Stimulated activated CD8-positive, alpha-beta memory T cell treated with anti-CD3 and anti-CD28 coated beads, Interleukin-12 subunit alpha, Interleukin-12 subunit beta, amount 100 ng/mL, for 24 hours (primary cell): Measurements from ENCODE around the gene FAM24B.

Experiments used
- DNase-seq: peaks from one replicate; pipeline ENCODE4 v3.0.0-alpha.2; 2020; ENCODE audit errors: extremely low read depth

The FAM24B gene

DNA sequence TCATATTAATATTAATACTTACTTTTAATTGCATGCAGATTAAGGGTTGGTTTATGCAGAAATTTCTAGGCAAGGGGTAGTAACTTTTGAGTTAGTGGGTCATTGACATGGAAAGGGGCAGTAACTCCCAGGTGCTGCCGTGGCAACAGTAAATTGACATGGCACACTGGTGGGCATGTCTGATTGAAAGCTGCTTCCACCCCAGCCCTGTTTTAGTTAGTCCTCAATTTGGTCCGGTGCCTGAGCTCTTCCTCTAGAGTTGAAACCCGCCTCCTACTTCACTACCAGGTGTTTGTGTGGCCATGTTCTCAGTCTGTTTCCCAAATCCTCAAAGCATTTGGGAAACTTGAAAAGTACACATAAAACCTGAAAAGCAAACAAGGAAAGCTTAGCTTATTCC is 52.1 kb downstream of the FAM24B start:
- no peak for DNase-seq

GRCh38 chr10:122822973-122823690 is 56.2 kb downstream of the FAM24B start:
- DNase-seq: no peak

- no peak for DNase-seq
Observed at GRCh38 chr10:122821808-122822207, 57.6 kb downstream of the FAM24B start.

DNA sequence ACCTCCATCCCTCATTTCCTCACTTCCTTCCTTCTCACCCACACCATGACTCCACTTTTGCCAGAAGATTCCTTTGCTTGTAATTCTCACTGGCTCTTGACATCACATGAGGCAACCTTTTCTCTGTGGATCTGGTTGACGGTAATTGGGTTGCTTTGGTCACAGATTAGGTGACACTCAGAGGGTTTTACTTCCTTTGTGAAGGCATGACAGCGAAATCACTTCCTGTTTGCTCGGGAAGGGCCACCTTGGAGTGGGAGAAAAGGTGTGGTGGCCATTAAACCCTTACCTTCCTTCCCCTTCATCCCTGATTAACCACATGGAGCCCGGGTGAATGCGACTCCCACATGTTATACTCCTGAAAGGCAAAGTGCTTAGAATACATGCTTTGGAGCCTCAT is 63.9 kb downstream of the FAM24B start:
- DNase-seq: no peak

DNA sequence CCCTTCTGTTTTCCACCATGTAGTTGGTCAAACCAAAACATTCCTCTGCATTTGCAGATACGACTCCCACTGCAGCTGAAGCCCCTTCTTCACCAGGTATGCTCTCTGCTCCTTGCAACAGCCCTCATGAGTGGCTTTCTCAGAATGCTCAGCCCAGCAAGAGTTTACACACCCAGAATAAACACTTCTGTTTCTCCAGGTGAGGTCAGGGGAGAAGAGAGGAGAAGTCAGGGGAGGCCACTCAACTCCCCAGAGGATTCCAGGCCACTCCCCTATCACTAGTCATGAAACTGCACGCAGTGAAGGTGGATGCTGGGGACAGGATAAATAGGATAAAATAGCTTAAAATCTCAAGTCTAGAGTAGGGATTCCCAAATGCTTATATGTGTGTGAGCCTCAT is 64.9 kb downstream of the FAM24B start:
- DNase-seq: no peak

- DNase-seq: no peak
Observed at GRCh38 chr10:122812751-122813150, 66.6 kb downstream of the FAM24B start.

DNA sequence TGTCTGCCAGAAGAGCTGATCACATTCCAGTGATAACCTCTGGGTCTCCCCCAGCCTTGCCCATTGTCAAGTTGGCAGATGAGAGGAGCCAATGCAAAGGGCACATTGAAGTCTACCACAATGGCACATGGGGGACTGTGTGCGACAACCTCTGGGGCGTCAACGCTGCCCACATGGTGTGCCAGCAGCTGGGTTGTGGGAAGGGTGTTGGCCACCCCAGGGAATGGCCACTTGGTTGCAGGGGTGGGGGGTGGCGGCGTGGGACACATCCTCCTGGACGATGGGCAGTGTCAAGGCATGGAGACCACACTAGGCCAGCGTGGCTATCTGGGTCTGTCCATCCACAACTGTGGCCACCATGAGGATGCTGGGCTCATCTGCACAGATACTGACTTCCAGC is 77.1 kb downstream of the FAM24B start:
- no peak for DNase-seq
